RWPE1 (cell line): ENCODE data around the gene ARID1B.

Experiments used
- CTCF ChIA-PET: fragments of 350-600 bp; sonication (Branson Sonifier 250); formaldehyde crosslinking; extraction: SDS; loops from one replicate; lab custom pipeline; 2021; lab: Yijun Ruan, JAX
- POLR2A ChIA-PET: fragments of 400-600 bp; formaldehyde crosslinking; extraction: SDS; loops from one replicate; lab custom pipeline; 2020; ENCODE audit warnings: antibody characterized with exemption; ENCODE audit not compliant: low non-redundant PET; lab: Yijun Ruan, JAX
- DNase-seq: peaks from one replicate; pipeline ENCODE4 v3.0.0; 2012; ENCODE audit warnings: low spot score
- H3K27ac ChIP-seq: fragments of 450-650 bp; 2 replicates; pipeline ENCODE4 v1.5.1; 2017
- CTCF ChIP-seq: fragments of 450-650 bp; conservative IDR thresholded peaks from 2 replicates; pipeline ENCODE4 v1.5.1; 2017; ENCODE audit warnings: low read depth, mild to moderate bottlenecking

The ARID1B gene

GRCh38 chr6:157091856-157092460 is 314.8 kb downstream of the ARID1B start:
- no peak for TF ChIP-seq CTCF
- ChIA-PET POLR2A (no interaction called here), CTCF (interaction anchor here (0.5 kb wide), 1 partner anchor 11 kb away, joined by 8 read pairs; no protein-coding TSS in a partner anchor)
- no peak for DNase-seq
- no peak overlapping the region for H3K27ac ChIP-seq

GRCh38 chr6:157092736-157093135 is 315.6 kb downstream of the ARID1B start:
- POLR2A ChIA-PET = no interaction called here
- no peak for TF ChIP-seq CTCF
- no peak for DNase-seq

GRCh38 chr6:157093536-157093935 is 316.4 kb downstream of the ARID1B start:
- H3K27ac ChIP-seq = no peak overlapping the region
- no peak for DNase-seq
- CTCF ChIA-PET = interaction anchor here (0.6 kb wide), 1 partner anchor 58 kb away, joined by 3 read pairs; no protein-coding TSS in a partner anchor
- POLR2A ChIA-PET = no interaction called here
- no peak for TF ChIP-seq CTCF

More at GRCh38 chr6:157092736-157093135, 315.6 kb downstream of the ARID1B start:
- CTCF ChIA-PET = no interaction called here
- no peak overlapping the region for H3K27ac ChIP-seq

GRCh38 chr6:157094038-157094437 is 316.9 kb downstream of the ARID1B start:
- ChIA-PET CTCF (interaction anchor here (0.6 kb wide), 1 partner anchor 58 kb away, joined by 3 read pairs; no protein-coding TSS in a partner anchor), POLR2A (no interaction called here)
- no peak for TF ChIP-seq CTCF
- DNase-seq = no peak
- H3K27ac ChIP-seq = no peak overlapping the region

- no peak for DNase-seq
- no peak for TF ChIP-seq CTCF
- H3K27ac ChIP-seq = no peak overlapping the region
- ChIA-PET POLR2A (no interaction called here), CTCF (no interaction called here)
Measured at GRCh38 chr6:157095084-157095483, 317.9 kb downstream of the ARID1B start.

GRCh38 chr6:157095569-157095968 is 318.4 kb downstream of the ARID1B start:
- POLR2A ChIA-PET = no interaction called here
- H3K27ac ChIP-seq = no peak overlapping the region
- no peak for DNase-seq
- TF ChIP-seq CTCF = no peak
- CTCF ChIA-PET = interaction anchor here (0.7 kb wide), 1 partner anchor 16 kb away, joined by 4 read pairs; no protein-coding TSS in a partner anchor
